Pancreas (tissue), 10 donors: Measurements from ENCODE around the gene NOCT. TPM values are rescaled to one million over a fixed set of nuclear protein-coding genes. Genes with fewer than 3 reads are reported as not detected.
A peak's percentile ranks its signal among the peaks of the same experiment; 100 is the strongest.
"Not testable (repeated sequence)": the region's sequence is repeated elsewhere in the genome, so short reads cannot be mapped to it uniquely, and the experiment has no call there.

Experiments
- ATAC-seq, 4 donors: fragments of 200-7000 bp; cut with Tn5 transposase; one replicate each; pipeline versions ENCODE4 v1.8.0 to v1.9.1; 2020; ENCODE audit warnings: mild to moderate bottlenecking in 4 of 4, moderate library complexity in 4 of 4
- DNase-seq, 6 donors: peaks; one replicate each; pipeline ENCODE4 v3.0.0-alpha.2; 2020
- FAIRE-seq: peaks from 2 replicates; lab custom pipeline; 2012; peaks lifted over from hg19 to GRCh38; lab: Jason Lieb, UNC
- H3K27ac ChIP-seq, 4 donors: fragments of 200-600 bp; sonication (generic); 1 replicate in 3 of 4; 2 replicates in 1 of 4; pipeline versions ENCODE4 v1.5.0 to v1.8.0; 2020
- H3K27me3 ChIP-seq, 4 donors: fragments of 200-600 bp; one replicate each; pipeline ENCODE4 v1.8.0; 2021
- H3K36me3 ChIP-seq, 3 donors: fragments of 200-600 bp; sonication (generic) in 1 of 3; one replicate each; pipeline versions ENCODE4 v1.5.0 to v1.8.0; 2020 to 2021
- H3K4me1 ChIP-seq, 3 donors: fragments of 200-600 bp; one replicate each; pipeline ENCODE4 v1.8.0; 2021
- H3K4me3 ChIP-seq, 4 donors: fragments of 200-600 bp; sonication (generic) in 2 of 4; one replicate each; pipeline versions ENCODE4 v1.5.0 to v1.8.0; 2020 to 2021
- H3K9me3 ChIP-seq, 4 donors: fragments of 200-600 bp; one replicate each; pipeline ENCODE4 v1.8.0; 2021
- CTCF ChIP-seq, 4 donors: fragments of 200-600 bp; sonication (generic) in 3 of 4; IDR thresholded peaks; one replicate each; pipeline versions ENCODE4 v1.5.0 to v1.8.0; 2021; ENCODE audit warnings: antibody characterized with exemption in 4 of 4
- WGBS, 2 donors: extraction: QIAGEN DNeasy Blood & Tissue Kit; methylation state at CpG; one replicate each; pipeline ENCODE4 v1.1.7; 2013; 5-methylcytosine and 5-hydroxymethylcytosine counted together
- intact Hi-C, 3 donors: fragments of 100-400 bp; cut with DNase I; formaldehyde crosslinking; loops; one replicate each; pipeline versions ENCODE4 v1.11.1 to v1.14.2; 2022
- polyA plus RNA-seq, 2 donors: library from polyadenylated mRNA; stranded (reverse); fragments of 200-250 nt; gene quantifications; one replicate each; pipeline ENCODE4 v1.2.3, GENCODE V29; 2013
- total RNA-seq, 6 donors: library from RNA; stranded (reverse); fragmentation: NEBNext Ultra II Directional in 4 of 6; extraction: Animal tissue kit (Norgen Biotek cat#: 25700) in 4 of 6; gene quantifications; one replicate each; pipeline versions ENCODE4 v1.2.1 to v1.2.4, GENCODE V29; 2021 to 2023
- donor health status: healthy with polysubstance abuse.
- donor health status: DM: no; HTN: no; CAD: no; lungs with moderate emphysema.
- donor health status: DM: no; HTN: no; CAD: no.
- donor health status: control.
- donor health status: control.
- donor health status: Bipolar disorder and iron deficiency.
- donor health status: DM: yes; HTN: yes; CAD: no.
- donor health status: DM: no; HTN: no; CAD: no.
- donor health status: DM: no; HTN: no; CAD: no.
- donor health status: DM: yes; HTN: yes; CAD: no.

Gene NOCT
- total and polyA plus RNA-seq, 8 donors: 1.6 to 4.4 (median 3.0) TPM

GRCh38 chr4:139054791-139055505 lies 39.4 kb downstream of the NOCT start:
- intact Hi-C loops: no loop called here
- no peaks in the 10 kb centered on the region for H3K9me3 ChIP-seq
- H3K27me3 ChIP-seq: no peaks in the 10 kb centered on the region
- FAIRE-seq (no peak), ATAC-seq (no peak), DNase-seq (no peak)
- peaks cover 0 to 8% (median 0%) of the 10 kb centered on the region in 3 donors for H3K4me1 ChIP-seq
- H3K4me3 ChIP-seq: no peak overlapping the region
- H3K27ac ChIP-seq: no peak overlapping the region
- no peak for TF ChIP-seq CTCF (IDR thresholded peaks at IDR 0.05)
- H3K36me3 ChIP-seq: peaks cover 0 to 24% (median 4%) of the 10 kb centered on the region in 3 donors
- 10 to 13% methylated on average over 1 of the region's 1 CpG for WGBS, 2 donors

GRCh38 chr4:139059026-139059425 lies 43.4 kb downstream of the NOCT start:
- ATAC-seq: peak in 2 of 4 donors; percentile 32 to 43

GRCh38 chr4:139060591-139060990 lies 45.0 kb downstream of the NOCT start:
- Histone ChIP-seq H3K4me3 (no peak overlapping the region), H3K4me1 (no peaks in the 10 kb centered on the region), H3K27ac (no peak overlapping the region), H3K36me3 (peaks cover 0 to 58% (median 0%) of the 10 kb centered on the region in 3 donors), H3K9me3 (no peaks in the 10 kb centered on the region), H3K27me3 (no peaks in the 10 kb centered on the region)
- TF ChIP-seq CTCF (IDR thresholded peaks at IDR 0.05): no peak
- ATAC-seq (no peak), FAIRE-seq (no peak), DNase-seq (no peak)
- 98% methylated on average over 3 of the region's 3 CpGs for WGBS, 2 donors
- intact Hi-C loops: no loop called here

More at GRCh38 chr4:139059026-139059425, 43.4 kb downstream of the NOCT start:
- 49 to 54% methylated on average over 4 of the region's 4 CpGs for WGBS, 2 donors
- H3K4me1 ChIP-seq, intact Hi-C loops, FAIRE-seq, H3K27ac ChIP-seq, H3K9me3 ChIP-seq, H3K27me3 ChIP-seq, H3K4me3 ChIP-seq, DNase-seq: not testable (repeated sequence)
- peaks cover 0 to 54% (median 0%) of the 10 kb centered on the region in 3 donors for H3K36me3 ChIP-seq

GRCh38 chr4:139076016-139076744 lies 60.6 kb downstream of the NOCT start:
- Histone ChIP-seq H3K4me1 (peaks cover 15 to 37% (median 29%) of the 10 kb centered on the region in 3 donors), H3K27me3 (no peaks in the 10 kb centered on the region), H3K4me3 (no peak overlapping the region), H3K36me3 (peaks cover 0 to 12% (median 8%) of the 10 kb centered on the region in 3 donors), H3K9me3 (no peaks in the 10 kb centered on the region), H3K27ac (no peak overlapping the region)
- FAIRE-seq (peak; percentile 65), ATAC-seq (peak in 2 of 4 donors; percentile 40 to 43), DNase-seq (no peak)
- no peak for TF ChIP-seq CTCF (IDR thresholded peaks at IDR 0.05)
- 91 to 94% methylated on average over 1 of the region's 1 CpG for WGBS, 2 donors
- intact Hi-C loops: no loop called here

- ATAC-seq: no peak
- no peaks in the 10 kb centered on the region for H3K27me3 ChIP-seq
- peaks cover 25 to 45% (median 42%) of the 10 kb centered on the region in 3 donors for H3K4me1 ChIP-seq
- no peak for TF ChIP-seq CTCF (IDR thresholded peaks at IDR 0.05)
- WGBS, 2 donors: 11% methylated on average over 1 of the region's 1 CpG
- intact Hi-C loops: no loop called here
- no peaks in the 10 kb centered on the region for H3K9me3 ChIP-seq
- no peak for DNase-seq
- peak; percentile 94 for FAIRE-seq
- peaks cover 0 to 4% (median 0%) of the 10 kb centered on the region in 3 donors for H3K36me3 ChIP-seq
- H3K27ac ChIP-seq: no peak overlapping the region
- no peak overlapping the region for H3K4me3 ChIP-seq
These were observed 62.2 kb downstream of the NOCT start for GRCh38 chr4:139077567-139078355.
